NCI-H1105 treated with DMSO at 0.1 percent for 48 hours (cell line): Measurements from ENCODE around the gene HEATR5A.
"Not testable (repeated sequence)": the region's sequence is repeated elsewhere in the genome, so short reads cannot be mapped to it uniquely, and the experiment has no call there.

ENCODE experiments used
- DNase-seq: peaks from one replicate; lab custom pipeline; 2025; lab: John Stamatoyannopoulos, UW

HEATR5A gene

GRCh38 chr14:31283153-31283552, 137.2 kb downstream of the HEATR5A start:
- no peak for DNase-seq

- no peak for DNase-seq
These were observed 139.5 kb downstream of the HEATR5A start for GRCh38 chr14:31280871-31281220.

- no peak for DNase-seq
These were observed 140.0 kb downstream of the HEATR5A start for GRCh38 chr14:31280132-31280870.

- no peak for DNase-seq
These were observed 141.5 kb downstream of the HEATR5A start for GRCh38 chr14:31278883-31279282.

GRCh38 chr14:31277085-31277484, 143.3 kb downstream of the HEATR5A start:
- no peak for DNase-seq

- not testable (repeated sequence) for DNase-seq
These were observed 143.9 kb downstream of the HEATR5A start for GRCh38 chr14:31276417-31276816.

GRCh38 chr14:31275731-31276130, 144.6 kb downstream of the HEATR5A start:
- no peak for DNase-seq

- DNase-seq = no peak
These were observed 148.7 kb downstream of the HEATR5A start for GRCh38 chr14:31271648-31272047.

GRCh38 chr14:31270196-31270772, 150.1 kb downstream of the HEATR5A start:
- DNase-seq = no peak

- no peak for DNase-seq
These were observed 150.6 kb downstream of the HEATR5A start for GRCh38 chr14:31269634-31270195.

GRCh38 chr14:31268216-31268615, 152.1 kb downstream of the HEATR5A start:
- DNase-seq = no peak

- no peak for DNase-seq
These were observed 153.7 kb downstream of the HEATR5A start for GRCh38 chr14:31266437-31267331.

GRCh38 chr14:31265701-31266398, 154.5 kb downstream of the HEATR5A start:
- DNase-seq = no peak

GRCh38 chr14:31263485-31264133, 156.7 kb downstream of the HEATR5A start:
- no peak for DNase-seq

- DNase-seq = peak; percentile 88
These were observed 158.3 kb downstream of the HEATR5A start for GRCh38 chr14:31261859-31262731.

GRCh38 chr14:31261523-31261858, 158.9 kb downstream of the HEATR5A start:
- no peak for DNase-seq

GRCh38 chr14:31259040-31259435, 161.3 kb downstream of the HEATR5A start:
- not testable (repeated sequence) for DNase-seq

- DNase-seq = no peak
These were observed 161.8 kb downstream of the HEATR5A start for GRCh38 chr14:31258427-31259039.

- DNase-seq = not testable (repeated sequence)
These were observed 162.6 kb downstream of the HEATR5A start for GRCh38 chr14:31257554-31258426.
